Measurements from ENCODE around the gene MYRIP.

Gene MYRIP

GRCh38 chr3:40012381-40012780 lies 203.0 kb downstream of the MYRIP start:
- no peak for TF ChIP-seq CTCF (IDR thresholded peaks at IDR 0.05; ENCODE audit: low read depth, low read length, missing control alignments)

DNA sequence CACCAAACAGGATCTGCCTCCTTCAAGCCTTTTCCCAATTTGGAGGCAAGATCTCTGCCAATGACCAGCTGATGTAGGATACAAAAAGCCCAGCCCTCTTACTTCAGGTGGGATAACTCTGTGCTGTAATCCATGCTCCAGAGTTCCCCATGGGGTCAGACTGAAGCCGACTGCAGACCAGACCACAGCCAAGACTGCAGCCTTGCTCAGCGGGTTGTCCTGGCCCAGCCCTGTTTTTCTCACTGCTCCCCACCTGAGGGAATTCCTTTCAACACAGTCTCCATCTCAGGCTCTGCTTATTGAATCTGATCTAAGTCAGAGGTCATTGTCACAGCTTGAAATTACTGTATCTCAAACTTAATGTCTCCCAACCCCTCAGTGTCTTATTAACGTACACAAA lies 207.0 kb downstream of the MYRIP start:
- H3K4me3 ChIP-seq (replicated peaks; ENCODE audit: low read depth, low read length), result no peak overlapping the region
- no peak for DNase-seq (ENCODE audit: extremely low read depth, low read depth)
- TF ChIP-seq CTCF (IDR thresholded peaks at IDR 0.05; ENCODE audit: low read depth, low read length, missing control alignments), result no peak

More at GRCh38 chr3:40012381-40012780, 203.0 kb downstream of the MYRIP start:
- no peak overlapping the region for H3K4me3 ChIP-seq (replicated peaks; ENCODE audit: low read depth, low read length)
- no peak for DNase-seq (ENCODE audit: extremely low read depth, low read depth)

DNA sequence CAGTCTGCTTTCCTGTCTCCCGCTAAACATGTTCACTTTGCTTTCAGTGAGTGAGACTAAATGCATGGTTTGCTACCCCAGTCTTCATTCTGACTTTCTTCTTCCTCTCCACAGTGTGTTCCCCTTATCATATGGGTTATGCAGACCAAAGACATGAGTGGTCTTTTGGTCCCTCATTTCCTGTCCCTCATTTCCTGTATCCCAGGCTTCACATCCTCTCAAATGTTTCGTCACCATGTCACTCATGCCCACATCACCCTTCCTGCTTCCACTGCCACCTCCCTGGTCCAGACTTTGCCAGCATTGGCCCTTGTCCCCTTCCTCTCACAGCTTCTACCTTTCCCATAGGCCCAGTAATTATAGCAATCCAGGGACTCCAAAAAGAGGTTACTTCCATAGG lies 209.0 kb downstream of the MYRIP start:
- no peak for TF ChIP-seq CTCF (IDR thresholded peaks at IDR 0.05; ENCODE audit: low read depth, low read length, missing control alignments)
- no peak overlapping the region for H3K4me3 ChIP-seq (replicated peaks; ENCODE audit: low read depth, low read length)
- DNase-seq (ENCODE audit: extremely low read depth, low read depth), result no peak

- no peak for TF ChIP-seq CTCF (IDR thresholded peaks at IDR 0.05; ENCODE audit: low read depth, low read length, missing control alignments)
- DNase-seq (ENCODE audit: extremely low read depth, low read depth), result no peak
Measured at GRCh38 chr3:40019376-40019775, 210.0 kb downstream of the MYRIP start.

GRCh38 chr3:40020689-40021088 lies 211.3 kb downstream of the MYRIP start:
- no peak for TF ChIP-seq CTCF (IDR thresholded peaks at IDR 0.05; ENCODE audit: low read depth, low read length, missing control alignments)
- H3K4me3 ChIP-seq (replicated peaks; ENCODE audit: low read depth, low read length), result no peak overlapping the region
- DNase-seq (ENCODE audit: extremely low read depth, low read depth), result no peak

More at GRCh38 chr3:40019376-40019775, 210.0 kb downstream of the MYRIP start:
- no peak overlapping the region for H3K4me3 ChIP-seq (replicated peaks; ENCODE audit: low read depth, low read length)

GRCh38 chr3:40021338-40021737 lies 211.9 kb downstream of the MYRIP start:
- no peak for TF ChIP-seq CTCF (IDR thresholded peaks at IDR 0.05; ENCODE audit: low read depth, low read length, missing control alignments)
- DNase-seq (ENCODE audit: extremely low read depth, low read depth), result no peak
- no peak overlapping the region for H3K4me3 ChIP-seq (replicated peaks; ENCODE audit: low read depth, low read length)

DNA sequence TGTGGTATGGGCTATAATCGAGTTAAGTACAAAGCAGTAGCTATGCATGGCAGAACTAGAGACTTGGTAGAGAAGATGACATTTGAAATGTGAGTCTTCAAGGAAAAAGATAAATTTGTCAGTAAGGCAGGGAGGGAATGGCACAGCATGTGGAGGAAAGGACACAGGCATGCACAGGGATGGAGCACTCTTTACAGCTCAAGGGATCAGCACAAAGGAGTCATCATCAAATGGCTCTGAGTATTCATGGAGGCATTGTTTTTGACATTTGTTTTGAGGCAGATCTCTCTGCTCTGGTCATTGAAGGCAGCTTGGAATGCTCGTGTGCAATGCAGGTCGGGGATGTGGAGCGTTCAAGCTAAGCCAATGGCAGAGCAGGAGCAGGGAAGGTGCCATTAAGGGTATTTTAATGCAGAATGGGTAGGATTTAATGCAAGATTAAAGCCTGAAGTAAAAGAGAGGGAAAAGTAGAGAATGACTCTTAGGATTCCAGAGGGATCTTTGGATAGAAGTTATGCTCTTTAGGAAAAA lies 213.0 kb downstream of the MYRIP start:
- no peak for DNase-seq (ENCODE audit: extremely low read depth, low read depth)
- no peak for TF ChIP-seq CTCF (IDR thresholded peaks at IDR 0.05; ENCODE audit: low read depth, low read length, missing control alignments)

More for the DNA sequence above, 213.0 kb downstream of the MYRIP start:
- H3K4me3 ChIP-seq (replicated peaks; ENCODE audit: low read depth, low read length), result no peak overlapping the region
